GM12864 (cell line): ENCODE data around the gene TRNP1.

Source experiments
- DNase-seq: peaks from one replicate; pipeline ENCODE4 v3.0.0-alpha.2; 2011; ENCODE audit warnings: low read depth
- H3K4me3 ChIP-seq: 2 replicates; pipeline ENCODE4 v1.5.1; 2011; ENCODE audit warnings: mild to moderate bottlenecking, low read depth, low read length, control low read depth
- CTCF ChIP-seq: IDR thresholded peaks from 2 replicates; pipeline ENCODE4 v1.5.1; 2011; ENCODE audit warnings: low read depth, mild to moderate bottlenecking, moderate library complexity, low read length, control low read depth, inconsistent platforms; ENCODE audit errors: missing control alignments

The TRNP1 gene

DNA sequence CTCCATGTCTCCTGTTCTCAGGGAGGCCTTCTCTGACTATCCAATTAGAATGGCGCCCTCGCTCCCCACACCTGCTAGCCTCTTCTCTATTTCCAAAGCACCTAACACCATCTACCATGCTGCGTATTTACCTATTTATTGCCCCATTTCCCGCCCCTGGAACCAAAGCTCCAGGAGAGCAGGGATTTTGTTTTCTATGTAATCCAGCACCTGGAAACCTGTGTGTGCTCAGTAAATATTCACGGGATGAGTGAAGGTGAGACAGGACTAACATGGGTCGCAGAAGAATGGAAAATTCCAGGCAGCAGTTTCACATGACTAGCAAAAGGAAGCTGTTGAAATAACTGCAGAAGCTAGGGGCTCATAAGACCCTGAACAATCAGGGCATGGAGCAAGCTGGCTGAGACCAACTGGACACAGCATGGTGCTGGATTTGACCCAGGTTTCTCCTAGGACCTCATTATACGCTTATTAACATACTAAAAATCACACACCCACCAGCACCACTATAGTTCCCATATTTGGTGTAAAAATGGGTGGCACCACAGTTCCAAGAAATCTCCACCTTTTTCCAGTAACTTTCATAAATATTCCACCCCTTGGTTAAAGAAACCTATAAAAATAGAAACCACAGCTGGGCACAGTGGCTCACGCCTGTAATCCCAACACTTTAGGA lies 34.2 kb downstream of the TRNP1 start:
- no peak for DNase-seq
- no peak for TF ChIP-seq CTCF
- H3K4me3 ChIP-seq = no peak overlapping the region

DNA sequence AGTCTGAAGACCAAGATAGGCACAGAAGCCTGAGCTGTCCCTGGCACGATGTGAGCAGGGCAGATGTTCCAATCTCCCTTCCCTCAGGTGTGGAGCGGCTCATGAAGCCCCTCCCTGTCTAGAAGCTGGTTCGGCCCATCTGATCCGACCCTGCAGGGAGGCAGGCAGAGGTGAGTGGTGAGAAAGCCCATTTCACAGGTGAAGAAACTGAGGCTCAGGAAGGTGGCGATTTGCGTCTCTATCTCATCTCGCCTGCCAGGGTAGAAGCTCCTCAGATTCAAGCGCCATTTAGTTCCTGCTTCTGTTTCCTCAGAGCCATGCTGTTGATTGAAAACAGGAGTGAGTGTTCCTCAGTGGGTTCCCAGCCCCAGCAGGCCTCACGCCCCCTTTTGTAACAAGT lies 36.0 kb downstream of the TRNP1 start:
- no peak for TF ChIP-seq CTCF
- H3K4me3 ChIP-seq = no peak overlapping the region
- no peak for DNase-seq

DNA sequence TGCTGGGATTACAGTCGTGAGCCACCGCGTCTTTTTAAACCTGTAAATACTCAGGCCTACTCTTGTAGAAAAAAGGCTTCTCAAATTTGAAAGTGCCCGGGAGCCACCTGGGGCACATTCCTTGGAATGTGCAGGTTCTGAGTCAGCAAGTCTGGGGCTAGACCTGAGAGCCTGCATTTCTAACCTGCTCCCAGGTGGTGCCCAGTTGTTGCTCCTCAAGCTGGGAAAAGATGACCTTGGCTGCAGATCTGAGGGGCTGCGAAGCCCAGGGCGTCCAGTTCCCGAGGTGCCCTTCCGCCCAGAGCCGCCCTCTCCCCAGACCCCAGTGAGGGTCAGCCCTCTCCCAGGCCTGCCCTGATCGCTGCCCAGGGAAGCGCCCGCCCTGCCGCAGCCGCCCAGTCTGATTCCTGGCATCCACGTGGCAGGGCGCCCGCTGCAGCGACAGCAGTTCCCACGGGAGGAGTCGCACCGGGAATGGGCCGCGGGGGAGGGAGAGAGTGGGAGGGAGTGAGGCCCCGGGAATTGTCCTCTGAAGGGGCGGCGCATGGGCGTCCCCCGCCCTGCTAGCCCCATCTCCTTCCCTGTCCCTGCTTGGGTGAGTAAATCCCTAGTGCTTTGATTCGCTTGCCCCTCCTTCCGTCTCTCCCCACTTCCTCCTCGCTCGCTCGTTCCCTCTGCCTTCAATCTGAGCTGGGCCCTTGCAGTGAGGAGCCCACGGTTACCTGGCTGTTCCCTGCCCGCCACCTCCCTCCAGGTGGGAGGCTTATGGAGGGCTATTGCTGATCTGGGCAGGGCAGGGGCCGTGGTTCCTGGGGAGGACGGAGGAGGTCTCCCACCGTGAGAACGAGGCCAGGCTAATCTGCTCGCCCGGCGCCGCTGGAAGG lies 38.0 kb downstream of the TRNP1 start:
- no peak overlapping the region for H3K4me3 ChIP-seq

DNA sequence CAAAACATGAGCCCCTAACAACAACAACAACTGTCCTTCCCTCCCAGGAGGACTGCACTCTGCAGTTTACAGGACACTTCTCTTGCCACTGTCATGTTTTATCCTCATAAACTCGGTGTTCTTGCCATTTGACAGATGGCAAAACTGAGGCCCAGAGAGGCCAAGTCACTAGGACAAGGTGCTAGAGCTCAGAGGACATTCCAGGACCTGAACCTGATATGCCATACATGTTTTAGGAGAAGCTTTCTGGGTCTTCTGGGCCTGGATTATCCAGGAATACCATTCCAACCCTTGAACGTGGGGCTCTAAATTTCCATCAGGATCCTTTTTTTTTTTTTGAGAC lies 38.6 kb downstream of the TRNP1 start:
- no peak for TF ChIP-seq CTCF
- no peak overlapping the region for H3K4me3 ChIP-seq
- no peak for DNase-seq

More for the DNA sequence above, 38.0 kb downstream of the TRNP1 start:
- no peak for TF ChIP-seq CTCF
- DNase-seq = no peak

DNA sequence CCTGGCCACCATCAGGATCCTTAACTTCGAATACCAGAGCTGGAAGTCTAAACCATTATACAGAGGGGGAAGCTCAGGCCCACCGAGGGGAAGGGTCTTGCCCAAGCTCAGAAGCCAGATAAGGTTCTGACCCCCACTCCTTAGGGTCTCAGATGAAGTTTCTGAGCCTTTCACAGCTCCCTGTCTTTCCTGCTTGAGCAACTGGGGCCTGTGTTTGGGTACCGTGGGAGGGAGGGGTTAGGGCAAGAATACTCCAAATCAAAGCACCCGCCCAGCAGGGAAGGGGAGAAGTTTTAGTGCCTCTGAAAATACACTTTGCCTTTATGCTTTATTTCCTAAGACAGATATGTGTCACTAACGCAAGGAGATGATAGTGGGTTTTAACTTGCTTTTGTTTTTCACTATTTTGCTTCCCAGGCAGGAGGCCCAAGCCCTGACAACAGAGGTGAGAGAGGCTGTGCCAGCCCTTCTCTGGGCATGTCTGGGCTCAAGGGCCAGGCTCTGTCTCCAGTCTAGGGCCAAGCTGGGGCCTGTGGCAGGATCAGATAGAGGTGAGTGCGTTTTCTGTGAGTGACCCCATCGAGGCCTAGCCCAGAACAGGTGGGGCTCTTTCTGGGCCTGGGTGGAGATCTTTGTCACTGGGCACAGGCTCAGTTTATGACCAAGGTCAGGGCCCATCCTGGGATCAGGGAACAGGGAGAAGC lies 39.7 kb downstream of the TRNP1 start:
- DNase-seq = no peak
- TF ChIP-seq CTCF = no peak
- H3K4me3 ChIP-seq = no peak overlapping the region

DNA sequence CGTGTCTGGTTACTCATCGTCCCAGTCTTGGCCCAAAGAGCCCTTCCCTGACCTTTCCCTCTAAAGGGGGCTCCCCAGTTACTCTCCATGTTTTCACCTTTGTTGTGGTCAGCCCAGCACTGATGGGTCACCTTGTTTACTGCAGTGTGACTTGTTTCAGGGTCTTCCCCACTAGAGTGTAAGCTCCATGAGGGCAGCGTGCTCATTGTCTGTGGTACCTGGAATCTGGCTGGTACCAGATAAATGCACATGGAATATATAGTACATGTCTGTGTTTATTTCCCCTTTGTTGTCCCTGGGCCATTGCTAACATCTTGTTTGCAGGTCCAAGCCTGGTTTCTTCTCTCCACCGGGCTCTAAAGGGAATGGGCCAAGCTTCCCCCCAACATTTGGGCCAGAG lies 41.9 kb downstream of the TRNP1 start:
- no peak overlapping the region for H3K4me3 ChIP-seq
- no peak for TF ChIP-seq CTCF
- DNase-seq = no peak
